HG03571 (cell line): ENCODE results near the gene CCSER1.
"Not testable (repeated sequence)": the region's sequence is repeated elsewhere in the genome, so short reads cannot be mapped to it uniquely, and the experiment has no call there.

Experiments used
- ATAC-seq: cut with Tn5 transposase; IDR thresholded peaks from one replicate; pipeline ENCODE4 v1.9.1; 2021; ENCODE audit not compliant: unreplicated experiment

CCSER1 gene

GRCh38 chr4:90889171-90889570 lies 762.0 kb downstream of the CCSER1 start:
- no peak for ATAC-seq

GRCh38 chr4:90903413-90903812 lies 776.2 kb downstream of the CCSER1 start:
- not testable (repeated sequence) for ATAC-seq

- no peak for ATAC-seq
Observed at GRCh38 chr4:90904021-90904420, 776.8 kb downstream of the CCSER1 start.

GRCh38 chr4:90906239-90906638 lies 779.0 kb downstream of the CCSER1 start:
- no peak for ATAC-seq

- ATAC-seq, result not testable (repeated sequence)
Observed at GRCh38 chr4:90911724-90912434, 784.7 kb downstream of the CCSER1 start.

GRCh38 chr4:90922174-90922573 lies 795.0 kb downstream of the CCSER1 start:
- no peak for ATAC-seq

- no peak for ATAC-seq
Observed at GRCh38 chr4:90926957-90927356, 799.8 kb downstream of the CCSER1 start.

- no peak for ATAC-seq
Observed at GRCh38 chr4:90943311-90943710, 816.1 kb downstream of the CCSER1 start.

- ATAC-seq, result no peak
Observed at GRCh38 chr4:90946945-90947344, 819.8 kb downstream of the CCSER1 start.

- no peak for ATAC-seq
Observed at GRCh38 chr4:90950385-90950841, 823.2 kb downstream of the CCSER1 start.

- no peak for ATAC-seq
Observed at GRCh38 chr4:90951037-90951436, 823.8 kb downstream of the CCSER1 start.

GRCh38 chr4:90958256-90958895 lies 831.2 kb downstream of the CCSER1 start:
- no peak for ATAC-seq

GRCh38 chr4:90960433-90960832 lies 833.2 kb downstream of the CCSER1 start:
- ATAC-seq, result no peak

- ATAC-seq, result no peak
Observed at GRCh38 chr4:90960840-90961239, 833.6 kb downstream of the CCSER1 start.

- ATAC-seq, result no peak
Observed at GRCh38 chr4:90970021-90970420, 842.8 kb downstream of the CCSER1 start.

GRCh38 chr4:90977726-90978125 lies 850.5 kb downstream of the CCSER1 start:
- no peak for ATAC-seq

GRCh38 chr4:90979556-90979955 lies 852.4 kb downstream of the CCSER1 start:
- ATAC-seq, result no peak

- ATAC-seq, result no peak
Observed at GRCh38 chr4:90982813-90983212, 855.6 kb downstream of the CCSER1 start.

GRCh38 chr4:90990284-90990683 lies 863.1 kb downstream of the CCSER1 start:
- no peak for ATAC-seq

GRCh38 chr4:90992213-90992612 lies 865.0 kb downstream of the CCSER1 start:
- ATAC-seq, result no peak

- no peak for ATAC-seq
Observed at GRCh38 chr4:90994851-90995574, 867.8 kb downstream of the CCSER1 start.

GRCh38 chr4:90995996-90996395 lies 868.8 kb downstream of the CCSER1 start:
- ATAC-seq, result no peak
